Fibroblast of lung (primary cell): Measurements from ENCODE around the gene RPAIN. TPM values are rescaled to one million over a fixed set of nuclear protein-coding genes. Genes with fewer than 3 reads are reported as not detected.

Experiments used
- DNase-seq, 2 donors: peaks; one replicate each; pipeline versions ENCODE4 v3.0.0 to v3.0.0-alpha.2; 2010; ENCODE audit warnings: low read depth in 2 of 2
- H2AFZ ChIP-seq: 2 replicates; pipeline ENCODE4 v1.5.1; 2012; ENCODE audit warnings: low read length, control low read depth, inconsistent platforms
- H3K27ac ChIP-seq: 2 replicates; pipeline ENCODE4 v1.5.1; 2011; ENCODE audit warnings: low read length, control low read depth; ENCODE audit not compliant: insufficient read depth
- H3K27me3 ChIP-seq: 2 replicates; pipeline ENCODE4 v1.5.1; 2011; ENCODE audit warnings: mild to moderate bottlenecking, low read length; ENCODE audit not compliant: control insufficient read depth, insufficient read depth
- H3K36me3 ChIP-seq: 2 replicates; pipeline ENCODE4 v1.5.1; 2011; ENCODE audit warnings: low read length; ENCODE audit not compliant: control insufficient read depth, insufficient read depth
- H3K4me1 ChIP-seq: 2 replicates; pipeline ENCODE4 v1.5.1; 2011; ENCODE audit warnings: low read length; ENCODE audit not compliant: control insufficient read depth, insufficient read depth; ENCODE audit errors: extremely low read depth
- H3K4me2 ChIP-seq: 2 replicates; pipeline ENCODE4 v1.5.1; 2011; ENCODE audit warnings: low read length, control low read depth; ENCODE audit not compliant: insufficient read depth; ENCODE audit errors: extremely low read depth
- H3K4me3 ChIP-seq, 4 experiments: fragments of 200-600 bp in 1 of 4; sonication (generic) in 1 of 4; replicated peaks in 1 of 4; 2 replicates each; pipeline ENCODE4 v1.5.1; 2011 to 2016; ENCODE audit warnings: low read length in 4 of 4, low read depth in 3 of 4, mild to moderate bottlenecking in 3 of 4, control low read depth in 2 of 4, inconsistent platforms in 1 of 4, mixed read lengths in 1 of 4; ENCODE audit not compliant: insufficient read depth in 1 of 4; ENCODE audit errors: control extremely low read depth in 1 of 4
- H3K79me2 ChIP-seq: 2 replicates; pipeline ENCODE4 v1.5.1; 2012; ENCODE audit warnings: mild to moderate bottlenecking, low read length, inconsistent platforms; ENCODE audit not compliant: control insufficient read depth, insufficient read depth
- H3K9ac ChIP-seq: 2 replicates; pipeline ENCODE4 v1.5.1; 2011; ENCODE audit warnings: mild to moderate bottlenecking, low read length, control low read depth; ENCODE audit not compliant: insufficient read depth
- H3K9me3 ChIP-seq: 2 replicates; pipeline ENCODE4 v1.5.1; 2012; ENCODE audit warnings: low read depth, low read length; ENCODE audit not compliant: control insufficient read depth, insufficient read depth
- H4K20me1 ChIP-seq: 2 replicates; pipeline ENCODE4 v1.5.1; 2011; ENCODE audit warnings: low read length; ENCODE audit not compliant: control insufficient read depth, insufficient read depth; ENCODE audit errors: extremely low read depth
- EZH2 ChIP-seq: IDR thresholded peaks from 2 replicates; pipeline ENCODE4 v1.5.1; 2012; ENCODE audit warnings: low read length, control low read depth, mild to moderate bottlenecking; ENCODE audit errors: missing control alignments
- polyA plus RNA-seq, 2 donors: library from polyadenylated mRNA; depleted of rRNA in 1 of 2; stranded (reverse) in 1 of 2; unstranded in 1 of 2; fragments of >200 nt; gene quantifications; 2 replicates each; pipeline ENCODE4 v1.2.1, GENCODE V29; 2011 to 2012; ENCODE audit warnings: missing spikeins in 1 of 2
- total RNA-seq: library from RNA; depleted of rRNA; stranded (reverse); fragments of >200 nt; gene quantifications from 2 replicates; pipeline ENCODE4 v1.2.1, GENCODE V29; 2014
- TF ChIP-seq, protein P1 (sequence below), 2 donors: IDR thresholded peaks in 1 of 2; conservative IDR thresholded peaks in 1 of 2; 1 replicate in 1 of 2; 2 replicates in 1 of 2; pipeline ENCODE4 v1.5.1; 2011 to 2012; ENCODE audit warnings: low read length in 2 of 2, control low read depth in 1 of 2, inconsistent platforms in 1 of 2, low read depth in 1 of 2, mild to moderate bottlenecking in 1 of 2

RPAIN gene
- total and polyA plus RNA-seq, 2 donors (not counting 1 experiment from before 2014, with no cell fraction given), result 21.4 to 53.3 TPM

- no peaks in the 10 kb centered on the region for H3K4me1 ChIP-seq
- no peak overlapping the region for H3K9ac ChIP-seq
- H3K36me3 ChIP-seq, result peaks cover 17% of the 10 kb centered on the region
- DNase-seq, result no peak
- no peaks in the 10 kb centered on the region for H3K79me2 ChIP-seq
- no peak overlapping the region for H3K4me3 ChIP-seq
- H4K20me1 ChIP-seq, result no peaks in the 10 kb centered on the region
- TF ChIP-seq EZH2, result no peak
- TF ChIP-seq, protein P1, sequence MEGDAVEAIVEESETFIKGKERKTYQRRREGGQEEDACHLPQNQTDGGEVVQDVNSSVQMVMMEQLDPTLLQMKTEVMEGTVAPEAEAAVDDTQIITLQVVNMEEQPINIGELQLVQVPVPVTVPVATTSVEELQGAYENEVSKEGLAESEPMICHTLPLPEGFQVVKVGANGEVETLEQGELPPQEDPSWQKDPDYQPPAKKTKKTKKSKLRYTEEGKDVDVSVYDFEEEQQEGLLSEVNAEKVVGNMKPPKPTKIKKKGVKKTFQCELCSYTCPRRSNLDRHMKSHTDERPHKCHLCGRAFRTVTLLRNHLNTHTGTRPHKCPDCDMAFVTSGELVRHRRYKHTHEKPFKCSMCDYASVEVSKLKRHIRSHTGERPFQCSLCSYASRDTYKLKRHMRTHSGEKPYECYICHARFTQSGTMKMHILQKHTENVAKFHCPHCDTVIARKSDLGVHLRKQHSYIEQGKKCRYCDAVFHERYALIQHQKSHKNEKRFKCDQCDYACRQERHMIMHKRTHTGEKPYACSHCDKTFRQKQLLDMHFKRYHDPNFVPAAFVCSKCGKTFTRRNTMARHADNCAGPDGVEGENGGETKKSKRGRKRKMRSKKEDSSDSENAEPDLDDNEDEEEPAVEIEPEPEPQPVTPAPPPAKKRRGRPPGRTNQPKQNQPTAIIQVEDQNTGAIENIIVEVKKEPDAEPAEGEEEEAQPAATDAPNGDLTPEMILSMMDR (conservative IDR thresholded peaks at IDR 0.05 in 1 of 2, IDR thresholded peaks at IDR 0.05 in 1 of 2; ENCODE audit: low read depth in 1 of 2, low read length in 2 of 2), result no peak
- H3K27ac ChIP-seq, result no peak overlapping the region
- H3K27me3 ChIP-seq, result no peaks in the 10 kb centered on the region
- H2AFZ ChIP-seq, result no peak overlapping the region
- H3K9me3 ChIP-seq, result no peaks in the 10 kb centered on the region
- H3K4me2 ChIP-seq, result no peak overlapping the region
Measured at GRCh38 chr17:5378566-5379207, 41.3 kb upstream of the RPAIN start.

DNA sequence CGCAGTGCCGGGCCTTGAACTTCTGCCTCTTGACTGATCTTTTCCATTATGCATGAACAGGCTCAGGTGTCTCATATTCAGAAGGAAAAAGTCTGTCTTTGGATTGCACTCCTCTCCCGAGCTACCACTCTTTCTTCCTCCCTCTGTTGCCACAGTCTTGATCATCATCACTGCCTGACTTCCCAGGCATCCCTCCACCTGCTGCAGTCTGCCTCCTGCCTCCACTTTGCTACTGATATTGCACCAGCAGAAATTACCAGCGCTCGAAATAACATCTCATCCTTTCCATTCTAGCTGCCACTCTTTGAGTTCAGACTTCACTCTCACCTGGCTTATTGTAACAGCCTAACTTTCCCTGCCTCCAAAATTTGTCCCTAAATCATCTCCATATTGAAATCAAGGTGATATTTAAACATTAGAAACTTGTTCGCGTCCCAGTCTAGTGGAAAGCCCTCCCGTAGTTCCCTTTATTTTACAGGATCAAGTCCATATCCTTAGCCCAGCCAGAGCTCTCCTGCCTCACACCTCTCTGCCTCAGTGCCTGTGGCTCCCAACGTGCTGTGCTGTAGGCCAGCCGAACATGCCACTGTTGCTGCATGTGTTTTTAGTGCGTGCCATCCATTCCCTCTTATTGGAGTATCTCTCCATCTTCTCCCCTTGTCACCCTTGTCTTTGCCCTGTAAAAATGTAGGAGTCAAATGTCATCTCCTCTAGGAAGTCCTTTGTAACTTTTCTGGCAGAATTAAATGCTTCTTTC is 40.5 kb upstream of the RPAIN start:
- Histone ChIP-seq H3K36me3 (peaks cover 19% of the 10 kb centered on the region), H3K27ac (no peak overlapping the region), H3K79me2 (no peaks in the 10 kb centered on the region), H2AFZ (no peak overlapping the region), H3K4me2 (no peak overlapping the region), H3K4me1 (no peaks in the 10 kb centered on the region), H3K9me3 (no peaks in the 10 kb centered on the region), H3K4me3 (no peak overlapping the region), H4K20me1 (no peaks in the 10 kb centered on the region), H3K9ac (no peak overlapping the region), H3K27me3 (no peaks in the 10 kb centered on the region)
- DNase-seq, result no peak
- no peak for TF ChIP-seq EZH2
- TF ChIP-seq, protein P1 (conservative IDR thresholded peaks at IDR 0.05 in 1 of 2, IDR thresholded peaks at IDR 0.05 in 1 of 2; ENCODE audit: low read depth in 1 of 2, low read length in 2 of 2), result no peak

- H3K36me3 ChIP-seq, result peaks cover 22% of the 10 kb centered on the region
- no peaks in the 10 kb centered on the region for H4K20me1 ChIP-seq
- DNase-seq, result peak in 1 of 2 donors; percentile 11
- H3K9me3 ChIP-seq, result no peaks in the 10 kb centered on the region
- no peaks in the 10 kb centered on the region for H3K27me3 ChIP-seq
- H3K79me2 ChIP-seq, result no peaks in the 10 kb centered on the region
- no peak overlapping the region for H3K27ac ChIP-seq
- no peak overlapping the region for H2AFZ ChIP-seq
- no peak overlapping the region for H3K4me3 ChIP-seq
- no peak overlapping the region for H3K4me2 ChIP-seq
- TF ChIP-seq, protein P1 (conservative IDR thresholded peaks at IDR 0.05 in 1 of 2, IDR thresholded peaks at IDR 0.05 in 1 of 2; ENCODE audit: low read depth in 1 of 2, low read length in 2 of 2), result no peak
- TF ChIP-seq EZH2, result no peak
- no peaks in the 10 kb centered on the region for H3K4me1 ChIP-seq
- H3K9ac ChIP-seq, result no peak overlapping the region
Measured at GRCh38 chr17:5380491-5381135, 39.4 kb upstream of the RPAIN start.
